Mesenchymal stem cell (in vitro differentiated cells and primary cell): ENCODE results near the gene KDM5B.

ENCODE experiments used
- DNase-seq: peaks from one replicate; pipeline ENCODE4 v3.0.0-alpha.2; 2013
- H2AFZ ChIP-seq: one replicate; pipeline ENCODE4 v1.6.1; 2013; ENCODE audit warnings: low read depth, mild to moderate bottlenecking, control low read depth, inconsistent platforms, low read length, moderate library complexity
- H2AK5ac ChIP-seq: 2 replicates; pipeline ENCODE4 v1.6.1; 2013; ENCODE audit warnings: low read length, moderate library complexity, mild to moderate bottlenecking, inconsistent platforms; ENCODE audit not compliant: severe bottlenecking
- H2BK120ac ChIP-seq: one replicate; pipeline ENCODE4 v1.6.1; 2013; ENCODE audit warnings: low read depth, mild to moderate bottlenecking, inconsistent platforms, low read length, moderate library complexity
- H2BK12ac ChIP-seq, 2 experiments: one replicate each; pipeline ENCODE4 v1.6.1; 2013; ENCODE audit warnings: inconsistent platforms in 2 of 2, low read length in 2 of 2, mild to moderate bottlenecking in 2 of 2, moderate library complexity in 2 of 2, control low read depth in 1 of 2
- H2BK15ac ChIP-seq: one replicate; pipeline ENCODE4 v1.6.1; 2013; ENCODE audit warnings: mild to moderate bottlenecking, low read depth, inconsistent platforms; ENCODE audit not compliant: poor library complexity, severe bottlenecking
- H2BK5ac ChIP-seq: 2 replicates; pipeline ENCODE4 v1.6.1; 2013; ENCODE audit warnings: low read depth, mild to moderate bottlenecking, low read length, control low read depth, inconsistent platforms; ENCODE audit not compliant: poor library complexity, severe bottlenecking
- H3K14ac ChIP-seq, 2 experiments: one replicate each; pipeline ENCODE4 v1.6.1; 2013; ENCODE audit warnings: inconsistent platforms in 2 of 2, low read length in 2 of 2, control low read depth in 1 of 2, mild to moderate bottlenecking in 1 of 2, moderate library complexity in 1 of 2
- H3K18ac ChIP-seq, 2 experiments: one replicate each; pipeline ENCODE4 v1.6.1; 2013; ENCODE audit warnings: inconsistent platforms in 2 of 2, low read length in 2 of 2, control low read depth in 1 of 2, low read depth in 1 of 2, mild to moderate bottlenecking in 1 of 2
- H3K23ac ChIP-seq, 2 experiments: one replicate each; pipeline ENCODE4 v1.6.1; 2013; ENCODE audit warnings: inconsistent platforms in 2 of 2, low read length in 2 of 2, mild to moderate bottlenecking in 2 of 2, moderate library complexity in 2 of 2, control low read depth in 1 of 2
- H3K27ac ChIP-seq: 2 replicates; pipeline ENCODE4 v1.5.1; 2013; ENCODE audit warnings: mild to moderate bottlenecking, moderate library complexity, low read length, control low read depth, inconsistent platforms; ENCODE audit not compliant: poor library complexity, severe bottlenecking
- H3K27me3 ChIP-seq, 2 experiments: 2 replicates each; pipeline versions ENCODE4 v1.6.1 to v1.7.0; 2013; ENCODE audit warnings: low read length in 2 of 2, mild to moderate bottlenecking in 2 of 2, moderate library complexity in 2 of 2, control low read depth in 1 of 2, inconsistent platforms in 1 of 2; ENCODE audit not compliant: control insufficient read depth in 1 of 2, insufficient read depth in 1 of 2
- H3K36me3 ChIP-seq, 2 experiments: 2 replicates each; pipeline versions ENCODE4 v1.6.1 to v1.7.0; 2013; ENCODE audit warnings: low read length in 2 of 2, control low read depth in 1 of 2, inconsistent platforms in 1 of 2, low read depth in 1 of 2, mild to moderate bottlenecking in 1 of 2; ENCODE audit not compliant: insufficient read depth in 2 of 2, control insufficient read depth in 1 of 2
- H3K4ac ChIP-seq, 2 experiments: one replicate each; pipeline ENCODE4 v1.6.1; 2013; ENCODE audit warnings: inconsistent platforms in 2 of 2, low read length in 2 of 2, mild to moderate bottlenecking in 2 of 2, moderate library complexity in 2 of 2, control low read depth in 1 of 2, low read depth in 1 of 2
- H3K4me1 ChIP-seq: 2 replicates; pipeline ENCODE4 v1.6.1; 2013; ENCODE audit warnings: low read depth, low read length, control low read depth; ENCODE audit not compliant: control insufficient read depth, insufficient read depth
- H3K4me2 ChIP-seq: 2 replicates; pipeline ENCODE4 v1.6.1; 2013; ENCODE audit warnings: low read length, mild to moderate bottlenecking, inconsistent platforms; ENCODE audit not compliant: poor library complexity, severe bottlenecking
- H3K4me3 ChIP-seq, 2 experiments: 2 replicates each; pipeline versions ENCODE4 v1.5.1 to v1.7.0; 2013; ENCODE audit warnings: low read length in 2 of 2, mild to moderate bottlenecking in 2 of 2, control low read depth in 1 of 2, low read depth in 1 of 2; ENCODE audit not compliant: insufficient read depth in 1 of 2
- H3K79me1 ChIP-seq: replicated peaks from 2 replicates; pipeline ENCODE4 v1.6.1; 2013; ENCODE audit warnings: mild to moderate bottlenecking, control low read depth, low read length, inconsistent platforms; ENCODE audit not compliant: poor library complexity, severe bottlenecking
- H3K9ac ChIP-seq: 2 replicates; pipeline ENCODE4 v1.7.0; 2013; ENCODE audit warnings: mild to moderate bottlenecking, low read length, moderate library complexity
- H3K9me3 ChIP-seq: 2 replicates; pipeline ENCODE4 v1.7.0; 2013; ENCODE audit warnings: mild to moderate bottlenecking, low read length; ENCODE audit not compliant: control insufficient read depth
- H4K8ac ChIP-seq: one replicate; pipeline ENCODE4 v1.6.1; 2013; ENCODE audit warnings: inconsistent platforms, mild to moderate bottlenecking, low read length, moderate library complexity
- H4K91ac ChIP-seq: one replicate; pipeline ENCODE4 v1.6.1; 2013; ENCODE audit warnings: mild to moderate bottlenecking, low read length, inconsistent platforms
- WGBS: methylation state at CpG from one replicate; pipeline ENCODE4 v1.1.7; 2013; ENCODE audit warnings: mixed read lengths; 5-methylcytosine and 5-hydroxymethylcytosine counted together

The KDM5B gene

GRCh38 chr1:202805886-202806844 is 2.1 kb downstream of the KDM5B start:
- H4K91ac ChIP-seq: no peak overlapping the region
- 29% methylated on average over 4 of the region's 7 CpGs for whole genome bisulfite sequencing

GRCh38 chr1:202804126-202804525 is 4.1 kb downstream of the KDM5B start:
- Histone ChIP-seq H2BK5ac (no peak overlapping the region), H3K23ac (no peak overlapping the region), H3K4me1 (peaks cover 11% of the 10 kb centered on the region), H3K79me1 (no peaks in the 10 kb centered on the region), H3K27me3 (no peaks in the 10 kb centered on the region), H3K4me3 (no peak overlapping the region), H3K27ac (no peak overlapping the region), H2AK5ac (no peak overlapping the region), H3K9ac (peak overlapping the region; percentile 95), H2BK15ac (no peak overlapping the region), H4K8ac (no peak overlapping the region), H3K36me3 (peaks cover 0 to 2% of the 10 kb centered on the region in 2 experiments), H3K4ac (no peak overlapping the region), H2AFZ (no peak overlapping the region), H3K14ac (no peak overlapping the region), H3K9me3 (no peaks in the 10 kb centered on the region), H4K91ac (no peak overlapping the region), H2BK12ac (no peak overlapping the region), H3K4me2 (no peak overlapping the region), H3K18ac (no peak overlapping the region), H2BK120ac (no peak overlapping the region)
- no peak for DNase-seq
- WGBS: 67% methylated on average over 1 of the region's 4 CpGs

More at GRCh38 chr1:202805886-202806844, 2.1 kb downstream of the KDM5B start:
- no peak overlapping the region for H2BK5ac ChIP-seq
- no peak overlapping the region for H2AK5ac ChIP-seq
- DNase-seq: peak; percentile 40
- peaks cover 11% of the 10 kb centered on the region for H3K4me1 ChIP-seq
- no peak overlapping the region for H2BK15ac ChIP-seq
- no peaks in the 10 kb centered on the region for H3K36me3 ChIP-seq
- H3K27me3 ChIP-seq: no peaks in the 10 kb centered on the region
- peaks cover 1% of the 10 kb centered on the region for H3K79me1 ChIP-seq
- H3K4me3 ChIP-seq: peak overlapping the region; percentile 90 to 92
- H3K14ac ChIP-seq: no peak overlapping the region
- no peak overlapping the region for H4K8ac ChIP-seq
- no peak overlapping the region for H3K4ac ChIP-seq
- peak overlapping the region; percentile 95 for H3K9ac ChIP-seq
- peak overlapping the region; percentile 22 for H3K27ac ChIP-seq
- peak overlapping the region; percentile 46 for H3K4me2 ChIP-seq
- no peak overlapping the region for H2BK12ac ChIP-seq
- H3K18ac ChIP-seq: peak overlapping the region in 1 of 2 experiments; percentile 94
- H2AFZ ChIP-seq: no peak overlapping the region
- no peak overlapping the region for H3K23ac ChIP-seq
- H3K9me3 ChIP-seq: no peaks in the 10 kb centered on the region
- H2BK120ac ChIP-seq: no peak overlapping the region

- peaks cover 13% of the 10 kb centered on the region for H3K4me1 ChIP-seq
- H3K9me3 ChIP-seq: no peaks in the 10 kb centered on the region
- no peak overlapping the region for H4K91ac ChIP-seq
- no peak overlapping the region for H4K8ac ChIP-seq
- H3K4ac ChIP-seq: no peak overlapping the region
- H2AFZ ChIP-seq: no peak overlapping the region
- no peaks in the 10 kb centered on the region for H3K79me1 ChIP-seq
- no peak overlapping the region for H3K4me2 ChIP-seq
- no peak overlapping the region for H2BK15ac ChIP-seq
- no peak overlapping the region for H2BK12ac ChIP-seq
- no peak overlapping the region for H2BK120ac ChIP-seq
- no peak overlapping the region for H3K4me3 ChIP-seq
- H3K36me3 ChIP-seq: peaks cover 7 to 9% of the 10 kb centered on the region in 2 experiments
- no peak overlapping the region for H3K23ac ChIP-seq
- H2AK5ac ChIP-seq: no peak overlapping the region
- WGBS: 92% methylated on average over 11 of the region's 15 CpGs
- H3K27me3 ChIP-seq: no peaks in the 10 kb centered on the region
- H3K9ac ChIP-seq: peak overlapping the region; percentile 41
- H3K27ac ChIP-seq: no peak overlapping the region
- H3K18ac ChIP-seq: peak overlapping the region in 1 of 2 experiments; percentile 12
- no peak overlapping the region for H2BK5ac ChIP-seq
- no peak overlapping the region for H3K14ac ChIP-seq
- peak; percentile 67 for DNase-seq
These were observed 5.0 kb downstream of the KDM5B start for GRCh38 chr1:202802998-202803932.

- Histone ChIP-seq H2BK15ac (no peak overlapping the region), H4K91ac (no peak overlapping the region), H3K4me1 (peaks cover 15% of the 10 kb centered on the region), H3K4ac (no peak overlapping the region), H2AFZ (no peak overlapping the region), H3K27me3 (no peaks in the 10 kb centered on the region), H3K14ac (no peak overlapping the region), H3K27ac (no peak overlapping the region), H3K18ac (no peak overlapping the region), H4K8ac (no peak overlapping the region), H2BK120ac (no peak overlapping the region), H3K4me2 (no peak overlapping the region), H3K9me3 (no peaks in the 10 kb centered on the region), H2BK12ac (no peak overlapping the region), H3K9ac (no peak overlapping the region), H3K79me1 (no peaks in the 10 kb centered on the region), H3K4me3 (no peak overlapping the region), H2AK5ac (no peak overlapping the region), H2BK5ac (no peak overlapping the region), H3K23ac (no peak overlapping the region), H3K36me3 (peaks cover 7 to 11% of the 10 kb centered on the region in 2 experiments)
- WGBS: 90% methylated on average over 2 of the region's 2 CpGs
- no peak for DNase-seq
These were observed 6.2 kb downstream of the KDM5B start for GRCh38 chr1:202802034-202802433.
